Body of pancreas (tissue), 4 donors: ENCODE data around the gene LTV1. TPM values are rescaled to one million over a fixed set of nuclear protein-coding genes. Genes with fewer than 3 reads are reported as not detected.
A peak's percentile ranks its signal among the peaks of the same experiment; 100 is the strongest.
"Not testable (repeated sequence)": the region's sequence is repeated elsewhere in the genome, so short reads cannot be mapped to it uniquely, and the experiment has no call there.

Experiments
- ATAC-seq: fragments of 150-250 bp; one replicate; pipeline ENCODE4 v1.9.1; 2016
- DNase-seq, 4 donors: peaks; one replicate each; pipeline ENCODE4 v3.0.0-alpha.2; 2019
- H3K27ac ChIP-seq, 4 donors: fragments of 200-600 bp; sonication (generic); 1 replicate in 3 of 4; 2 replicates in 1 of 4; pipeline versions ENCODE4 v1.5.1 to v1.6.1; 2016 to 2019; ENCODE audit warnings: mild to moderate bottlenecking in 1 of 4, mixed read lengths in 1 of 4, moderate library complexity in 1 of 4
- H3K27me3 ChIP-seq, 2 donors: fragments of 200-600 bp; sonication (generic); one replicate each; pipeline ENCODE4 v1.6.0; 2016; ENCODE audit warnings: mild to moderate bottlenecking in 1 of 2
- H3K36me3 ChIP-seq, 2 donors: fragments of 200-600 bp; sonication (generic); replicated peaks in 1 of 2; 2 replicates each; pipeline ENCODE4 v1.5.1; 2016; ENCODE audit warnings: low read depth in 2 of 2; ENCODE audit not compliant: insufficient read depth in 1 of 2
- H3K4me1 ChIP-seq: fragments of 200-600 bp; sonication (generic); one replicate; pipeline ENCODE4 v1.6.0; 2016
- H3K4me3 ChIP-seq, 2 donors: fragments of 200-600 bp; sonication (generic); 1 replicate in 1 of 2; 2 replicates in 1 of 2; pipeline ENCODE4 v1.5.1; 2016 to 2019
- H3K9me3 ChIP-seq, 3 donors: fragments of 200-600 bp; sonication (generic); 1 replicate in 2 of 3; 2 replicates in 1 of 3; pipeline ENCODE4 v1.5.1; 2016
- POLR2A ChIP-seq, 3 donors: fragments of 450-650 bp; IDR thresholded peaks; one replicate each; pipeline ENCODE4 v1.6.1; 2016; ENCODE audit warnings: antibody characterized with exemption in 3 of 3, mild to moderate bottlenecking in 2 of 3
- WGBS, 2 donors: methylation state at CpG; one replicate each; pipeline ENCODE4 v1.1.5; 2017; 5-methylcytosine and 5-hydroxymethylcytosine counted together
- intact Hi-C: fragments of 100-400 bp; cut with DNase I; formaldehyde crosslinking; loops from one replicate; pipeline ENCODE4 v1.15.1; 2023
- total RNA-seq, 2 donors: library from RNA; depleted of rRNA; stranded (reverse); fragments of >200 nt; gene quantifications; one replicate each; pipeline ENCODE4 v1.1.0, GENCODE V29; 2016
- TF ChIP-seq, protein P1 (sequence below), 7 experiments: fragments of 450-650 bp in 4 of 7; fragments of 200-600 bp in 3 of 7; sonication (generic) in 3 of 7; IDR thresholded peaks; one replicate each; pipeline ENCODE4 v1.5.1; 2016 to 2019; ENCODE audit warnings: antibody characterized with exemption in 7 of 7

The LTV1 gene, protein sequence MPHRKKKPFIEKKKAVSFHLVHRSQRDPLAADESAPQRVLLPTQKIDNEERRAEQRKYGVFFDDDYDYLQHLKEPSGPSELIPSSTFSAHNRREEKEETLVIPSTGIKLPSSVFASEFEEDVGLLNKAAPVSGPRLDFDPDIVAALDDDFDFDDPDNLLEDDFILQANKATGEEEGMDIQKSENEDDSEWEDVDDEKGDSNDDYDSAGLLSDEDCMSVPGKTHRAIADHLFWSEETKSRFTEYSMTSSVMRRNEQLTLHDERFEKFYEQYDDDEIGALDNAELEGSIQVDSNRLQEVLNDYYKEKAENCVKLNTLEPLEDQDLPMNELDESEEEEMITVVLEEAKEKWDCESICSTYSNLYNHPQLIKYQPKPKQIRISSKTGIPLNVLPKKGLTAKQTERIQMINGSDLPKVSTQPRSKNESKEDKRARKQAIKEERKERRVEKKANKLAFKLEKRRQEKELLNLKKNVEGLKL
- 1 to 10 TPM; 6.7 to 6.9 TPM for total RNA-seq

DNA sequence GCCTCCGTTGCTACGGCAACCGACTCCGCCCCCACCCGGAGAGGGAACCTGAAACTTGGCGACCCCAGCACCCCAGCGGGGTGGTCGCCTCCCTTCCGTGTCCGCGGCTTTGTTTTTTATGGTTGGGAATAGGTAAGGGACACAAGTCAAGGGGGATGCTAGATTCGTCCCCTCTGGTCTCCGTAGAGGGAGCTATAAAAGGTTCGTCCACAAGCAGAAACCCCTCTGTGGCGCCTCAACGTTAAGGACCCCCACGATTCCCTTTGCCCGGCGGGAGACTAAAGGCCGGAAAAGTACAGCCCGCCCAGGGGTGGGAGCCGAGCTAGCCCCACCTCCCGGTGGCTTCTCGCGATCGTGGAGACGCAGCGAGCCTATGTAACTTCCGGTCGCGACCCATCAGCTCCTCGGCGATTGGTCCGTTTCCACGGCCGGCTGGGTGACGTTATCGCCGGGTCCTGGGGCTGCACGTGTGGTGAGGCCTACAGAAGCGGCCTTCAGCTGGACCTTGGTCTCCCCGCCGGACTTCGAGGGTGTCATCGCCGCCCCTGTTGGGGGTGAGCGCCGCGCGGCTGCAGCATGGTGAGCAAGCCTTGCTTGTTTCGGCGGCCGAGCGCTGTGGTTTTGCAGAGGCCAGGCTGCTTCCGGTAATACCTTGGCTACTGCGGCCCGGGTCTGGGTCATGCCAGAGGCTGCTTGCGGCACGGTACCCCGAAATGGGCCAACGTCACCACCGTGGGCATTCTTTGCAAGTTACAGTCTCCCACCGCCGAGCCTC lies at the start of gene LTV1:
Gene LTV1, plus strand, starts transcription at position 437 of the 775 bp plus-strand sequence. Its CDS starts 140 bp downstream, at position 577.
- H3K36me3 ChIP-seq: peaks cover 4% of the 10 kb centered on the region in 2 donors
- ATAC-seq (peak; percentile 100), DNase-seq (peak; percentile 96 to 97 (median 97))
- WGBS, 2 donors: 0% methylated on average over 29 to 64 of the region's 64 CpGs
- intact Hi-C loops: no loop called here
- H3K4me1 ChIP-seq: peaks cover 13% of the 10 kb centered on the region
- peak within 1 kb of the TSS; percentile 82 to 92 (median 91) for H3K27ac ChIP-seq
- peak; percentile 50 to 85 (median 76) for TF ChIP-seq POLR2A (IDR thresholded peaks at IDR 0.05)
- TF ChIP-seq, protein P1, sequence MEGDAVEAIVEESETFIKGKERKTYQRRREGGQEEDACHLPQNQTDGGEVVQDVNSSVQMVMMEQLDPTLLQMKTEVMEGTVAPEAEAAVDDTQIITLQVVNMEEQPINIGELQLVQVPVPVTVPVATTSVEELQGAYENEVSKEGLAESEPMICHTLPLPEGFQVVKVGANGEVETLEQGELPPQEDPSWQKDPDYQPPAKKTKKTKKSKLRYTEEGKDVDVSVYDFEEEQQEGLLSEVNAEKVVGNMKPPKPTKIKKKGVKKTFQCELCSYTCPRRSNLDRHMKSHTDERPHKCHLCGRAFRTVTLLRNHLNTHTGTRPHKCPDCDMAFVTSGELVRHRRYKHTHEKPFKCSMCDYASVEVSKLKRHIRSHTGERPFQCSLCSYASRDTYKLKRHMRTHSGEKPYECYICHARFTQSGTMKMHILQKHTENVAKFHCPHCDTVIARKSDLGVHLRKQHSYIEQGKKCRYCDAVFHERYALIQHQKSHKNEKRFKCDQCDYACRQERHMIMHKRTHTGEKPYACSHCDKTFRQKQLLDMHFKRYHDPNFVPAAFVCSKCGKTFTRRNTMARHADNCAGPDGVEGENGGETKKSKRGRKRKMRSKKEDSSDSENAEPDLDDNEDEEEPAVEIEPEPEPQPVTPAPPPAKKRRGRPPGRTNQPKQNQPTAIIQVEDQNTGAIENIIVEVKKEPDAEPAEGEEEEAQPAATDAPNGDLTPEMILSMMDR (IDR thresholded peaks at IDR 0.05): no peak
- no peaks in the 10 kb centered on the region for H3K27me3 ChIP-seq
- H3K4me3 ChIP-seq: peak within 1 kb of the TSS; percentile 15 to 80
- no peaks in the 10 kb centered on the region for H3K9me3 ChIP-seq

- H3K27ac ChIP-seq, H3K36me3 ChIP-seq, ATAC-seq, H3K4me1 ChIP-seq, H3K9me3 ChIP-seq, DNase-seq, intact Hi-C loops, H3K27me3 ChIP-seq, H3K4me3 ChIP-seq: not testable (repeated sequence)
- WGBS, 2 donors: 74 to 96% methylated on average over 2 of the region's 2 CpGs
Measured at GRCh38 chr6:143796551-143796950, 46.6 kb upstream of the LTV1 start.

DNA sequence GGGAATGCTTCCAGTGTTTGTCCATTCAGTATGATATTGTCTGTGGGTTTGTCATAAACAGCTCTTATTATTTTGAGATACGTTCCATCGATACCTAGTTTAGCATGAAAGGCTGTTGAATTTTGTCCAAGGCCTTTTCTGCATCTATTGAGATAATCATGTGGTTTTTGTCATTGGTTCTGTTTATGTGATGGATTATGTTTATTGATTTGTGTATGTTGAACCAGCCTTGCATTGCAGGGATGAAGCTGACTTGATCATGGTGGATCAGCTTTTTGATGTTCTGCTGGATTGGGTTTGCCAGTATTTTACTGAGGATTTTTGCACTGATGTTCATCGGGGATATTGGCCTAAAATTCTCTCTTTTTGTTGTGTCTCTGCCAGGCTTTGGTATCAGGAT lies 44.7 kb upstream of the LTV1 start:
- H3K4me1 ChIP-seq, H3K36me3 ChIP-seq, intact Hi-C loops, H3K27me3 ChIP-seq, H3K27ac ChIP-seq, H3K4me3 ChIP-seq, DNase-seq, ATAC-seq, H3K9me3 ChIP-seq: not testable (repeated sequence)
- 96 to 98% methylated on average over 3 of the region's 3 CpGs for WGBS, 2 donors

DNA sequence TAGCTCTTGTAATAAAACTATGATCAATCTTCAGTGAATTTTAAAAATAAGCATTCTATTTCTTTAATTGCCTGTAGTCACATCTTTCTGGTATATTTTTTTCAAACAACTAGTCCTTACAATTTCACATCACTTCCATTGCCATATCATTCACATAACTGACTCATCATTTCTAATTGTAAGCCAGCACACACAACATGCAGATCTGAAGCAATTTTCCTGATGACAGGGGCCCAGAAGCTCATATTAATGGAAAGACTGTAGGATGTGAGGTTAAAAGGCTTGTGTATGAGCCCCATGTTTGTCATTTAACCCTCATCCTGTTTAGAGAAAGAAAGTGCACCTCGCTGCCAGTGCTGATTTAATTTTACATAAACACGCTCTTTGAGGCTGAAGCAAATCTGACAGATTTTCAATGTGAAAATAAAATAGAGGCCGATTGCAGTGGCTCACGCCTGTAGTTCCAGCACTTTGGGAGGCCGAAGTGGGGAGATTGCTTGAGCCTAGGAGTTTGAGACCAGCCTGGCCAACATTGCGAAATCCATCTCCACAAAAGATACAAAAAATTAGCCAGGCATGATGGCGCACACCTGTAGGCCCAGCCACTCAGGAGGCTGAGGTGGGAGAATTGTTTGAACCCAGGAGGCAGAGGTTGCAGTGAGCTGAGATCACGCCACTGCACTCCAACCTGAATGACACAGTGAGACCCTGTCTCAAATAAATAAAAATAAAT lies 40.1 kb upstream of the LTV1 start:
- intact Hi-C loops: no loop called here

DNA sequence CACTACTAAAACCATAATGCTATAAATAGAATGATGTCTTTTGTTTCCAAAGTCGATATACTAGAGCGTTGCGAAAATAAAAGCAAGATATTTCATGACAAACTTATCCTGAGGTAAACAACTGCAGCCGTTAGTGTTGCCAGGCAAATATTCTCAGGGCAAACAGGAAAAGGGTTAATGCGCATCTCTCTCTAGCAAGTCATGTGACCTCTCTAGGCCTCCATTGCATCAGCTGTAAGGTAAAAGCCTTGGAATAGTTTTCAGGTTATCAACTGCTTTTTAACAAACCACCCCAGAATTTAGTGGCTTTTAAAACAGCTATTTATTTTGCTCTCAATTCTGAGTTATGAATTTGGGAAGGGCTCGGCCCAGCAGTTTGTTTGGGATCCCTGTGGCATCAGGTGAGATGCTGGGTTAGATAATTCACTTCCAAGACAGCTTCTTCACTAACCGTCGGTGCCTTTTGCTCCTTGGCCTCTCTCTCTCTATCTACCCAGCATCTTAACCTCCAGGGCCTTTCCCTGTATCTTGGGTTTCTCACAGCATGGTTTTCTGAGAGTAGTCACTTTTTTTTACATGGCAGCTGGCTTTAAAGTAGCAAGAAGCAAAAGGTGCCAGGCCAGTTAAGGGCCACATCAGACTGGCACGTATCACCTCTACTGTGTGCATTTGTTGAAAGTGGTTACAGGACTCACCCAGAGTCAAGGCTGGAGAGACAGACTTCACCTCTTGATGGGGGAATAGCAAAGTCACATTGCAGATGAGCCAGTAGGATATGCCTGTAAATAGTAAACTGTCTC lies 39.2 kb upstream of the LTV1 start:
- WGBS, 2 donors: 85 to 86% methylated on average over 9 of the region's 9 CpGs

More for the DNA sequence above, 40.1 kb upstream of the LTV1 start:
- H3K36me3 ChIP-seq: no peaks in the 10 kb centered on the region
- H3K4me3 ChIP-seq: no peak overlapping the region
- WGBS, 2 donors: 93 to 96% methylated on average over 8 of the region's 8 CpGs
- H3K4me1 ChIP-seq: no peaks in the 10 kb centered on the region
- no peaks in the 10 kb centered on the region for H3K27me3 ChIP-seq
- TF ChIP-seq, protein P1 (IDR thresholded peaks at IDR 0.05): no peak
- no peak for TF ChIP-seq POLR2A (IDR thresholded peaks at IDR 0.05)
- DNase-seq (no peak), ATAC-seq (no peak)
- no peak overlapping the region for H3K27ac ChIP-seq
- H3K9me3 ChIP-seq: no peaks in the 10 kb centered on the region

More for the DNA sequence above, 39.2 kb upstream of the LTV1 start:
- TF ChIP-seq, protein P1 (IDR thresholded peaks at IDR 0.05): no peak
- H3K9me3 ChIP-seq: no peaks in the 10 kb centered on the region
- no peak for ATAC-seq
- no peak overlapping the region for H3K27ac ChIP-seq
- no peak overlapping the region for H3K4me3 ChIP-seq
- no peaks in the 10 kb centered on the region for H3K27me3 ChIP-seq
- H3K4me1 ChIP-seq: no peaks in the 10 kb centered on the region
- H3K36me3 ChIP-seq: no peaks in the 10 kb centered on the region
- no peak for DNase-seq
- intact Hi-C loops: no loop called here
